ENCODE measurements around the gene F13A1.

Gene F13A1

GRCh38 chr6:6202886-6203285 is 117.6 kb downstream of the F13A1 start:
- H3K9me3 ChIP-seq (ENCODE audit: low read length) = no peaks in the 10 kb centered on the region
- H2AFZ ChIP-seq (ENCODE audit: low read length) = no peak overlapping the region
- H3K4me1 ChIP-seq (ENCODE audit: insufficient read depth, low read length, severe bottlenecking) = no peaks in the 10 kb centered on the region
- no peaks in the 10 kb centered on the region for H3K9me2 ChIP-seq (ENCODE audit: low read depth, low read length)
- no peak overlapping the region for H3K4me3 ChIP-seq (ENCODE audit: low read depth, low read length, poor library complexity, severe bottlenecking)
- H3K4me2 ChIP-seq (ENCODE audit: low read length) = no peak overlapping the region
- H3F3A ChIP-seq (ENCODE audit: insufficient read depth, low read length) = no peaks in the 10 kb centered on the region
- no peaks in the 10 kb centered on the region for H3K27me3 ChIP-seq (ENCODE audit: insufficient read depth, low read length)
- no peak overlapping the region for H3K9ac ChIP-seq (ENCODE audit: low read length)
- TF ChIP-seq, protein P1, sequence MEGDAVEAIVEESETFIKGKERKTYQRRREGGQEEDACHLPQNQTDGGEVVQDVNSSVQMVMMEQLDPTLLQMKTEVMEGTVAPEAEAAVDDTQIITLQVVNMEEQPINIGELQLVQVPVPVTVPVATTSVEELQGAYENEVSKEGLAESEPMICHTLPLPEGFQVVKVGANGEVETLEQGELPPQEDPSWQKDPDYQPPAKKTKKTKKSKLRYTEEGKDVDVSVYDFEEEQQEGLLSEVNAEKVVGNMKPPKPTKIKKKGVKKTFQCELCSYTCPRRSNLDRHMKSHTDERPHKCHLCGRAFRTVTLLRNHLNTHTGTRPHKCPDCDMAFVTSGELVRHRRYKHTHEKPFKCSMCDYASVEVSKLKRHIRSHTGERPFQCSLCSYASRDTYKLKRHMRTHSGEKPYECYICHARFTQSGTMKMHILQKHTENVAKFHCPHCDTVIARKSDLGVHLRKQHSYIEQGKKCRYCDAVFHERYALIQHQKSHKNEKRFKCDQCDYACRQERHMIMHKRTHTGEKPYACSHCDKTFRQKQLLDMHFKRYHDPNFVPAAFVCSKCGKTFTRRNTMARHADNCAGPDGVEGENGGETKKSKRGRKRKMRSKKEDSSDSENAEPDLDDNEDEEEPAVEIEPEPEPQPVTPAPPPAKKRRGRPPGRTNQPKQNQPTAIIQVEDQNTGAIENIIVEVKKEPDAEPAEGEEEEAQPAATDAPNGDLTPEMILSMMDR (IDR thresholded peaks at IDR 0.05; ENCODE audit: low read length) = no peak
- no peak for TF ChIP-seq EZH2 (IDR thresholded peaks at IDR 0.05; ENCODE audit: borderline replicate concordance, low read length)
- no peak overlapping the region for H3K27ac ChIP-seq (ENCODE audit: low read depth, low read length, poor library complexity, severe bottlenecking)
- no peaks in the 10 kb centered on the region for H3K36me3 ChIP-seq (ENCODE audit: insufficient read depth, low read length)
- H3K79me2 ChIP-seq (ENCODE audit: insufficient read depth, low read length) = no peaks in the 10 kb centered on the region
- H4K20me1 ChIP-seq (ENCODE audit: insufficient read depth, low read length) = no peaks in the 10 kb centered on the region

DNA sequence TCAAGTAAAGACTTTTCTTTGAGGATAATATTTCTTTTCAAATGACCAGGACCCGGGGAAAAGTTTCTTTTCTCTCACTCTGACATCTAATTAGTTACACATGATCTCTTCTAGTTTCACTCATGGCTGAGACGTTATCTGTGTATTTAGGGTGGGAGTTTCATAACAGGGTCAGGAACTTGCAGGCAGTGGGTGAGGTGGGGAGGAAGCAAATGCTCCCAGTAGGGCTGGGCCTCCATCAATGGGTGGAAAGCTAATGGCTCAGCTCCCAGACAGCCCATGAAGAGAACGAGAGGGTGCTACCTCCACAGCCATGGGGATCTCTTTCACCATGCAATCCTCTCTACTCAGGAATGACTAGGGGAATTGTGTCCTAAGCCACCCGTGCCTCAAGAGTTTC is 119.3 kb downstream of the F13A1 start:
- H3K79me2 ChIP-seq (ENCODE audit: insufficient read depth, low read length) = no peaks in the 10 kb centered on the region
- no peaks in the 10 kb centered on the region for H3K36me3 ChIP-seq (ENCODE audit: insufficient read depth, low read length)
- no peak overlapping the region for H3K27ac ChIP-seq (ENCODE audit: low read depth, low read length, poor library complexity, severe bottlenecking)
- no peak overlapping the region for H3K9ac ChIP-seq (ENCODE audit: low read length)
- H3K4me2 ChIP-seq (ENCODE audit: low read length) = no peak overlapping the region
- no peak overlapping the region for H2AFZ ChIP-seq (ENCODE audit: low read length)
- H3K4me3 ChIP-seq (ENCODE audit: low read depth, low read length, poor library complexity, severe bottlenecking) = no peak overlapping the region
- no peaks in the 10 kb centered on the region for H3K9me2 ChIP-seq (ENCODE audit: low read depth, low read length)
- H3K4me1 ChIP-seq (ENCODE audit: insufficient read depth, low read length, severe bottlenecking) = no peaks in the 10 kb centered on the region
- no peaks in the 10 kb centered on the region for H3K27me3 ChIP-seq (ENCODE audit: insufficient read depth, low read length)
- no peaks in the 10 kb centered on the region for H4K20me1 ChIP-seq (ENCODE audit: insufficient read depth, low read length)
- no peak for TF ChIP-seq EZH2 (IDR thresholded peaks at IDR 0.05; ENCODE audit: borderline replicate concordance, low read length)
- TF ChIP-seq, protein P1 (IDR thresholded peaks at IDR 0.05; ENCODE audit: low read length) = no peak
- no peaks in the 10 kb centered on the region for H3F3A ChIP-seq (ENCODE audit: insufficient read depth, low read length)
- H3K9me3 ChIP-seq (ENCODE audit: low read length) = no peaks in the 10 kb centered on the region

GRCh38 chr6:6199678-6200077 is 120.8 kb downstream of the F13A1 start:
- no peak for TF ChIP-seq EZH2 (IDR thresholded peaks at IDR 0.05; ENCODE audit: borderline replicate concordance, low read length)
- TF ChIP-seq, protein P1 (IDR thresholded peaks at IDR 0.05; ENCODE audit: low read length) = no peak
- Histone ChIP-seq H3K4me3 (ENCODE audit: low read depth, low read length, poor library complexity, severe bottlenecking) (no peak overlapping the region), H2AFZ (ENCODE audit: low read length) (no peak overlapping the region), H3K9me2 (ENCODE audit: low read depth, low read length) (no peaks in the 10 kb centered on the region), H4K20me1 (ENCODE audit: insufficient read depth, low read length) (no peaks in the 10 kb centered on the region), H3K79me2 (ENCODE audit: insufficient read depth, low read length) (no peaks in the 10 kb centered on the region), H3K9me3 (ENCODE audit: low read length) (no peaks in the 10 kb centered on the region), H3K9ac (ENCODE audit: low read length) (no peak overlapping the region), H3F3A (ENCODE audit: insufficient read depth, low read length) (no peaks in the 10 kb centered on the region), H3K36me3 (ENCODE audit: insufficient read depth, low read length) (no peaks in the 10 kb centered on the region), H3K27ac (ENCODE audit: low read depth, low read length, poor library complexity, severe bottlenecking) (no peak overlapping the region), H3K27me3 (ENCODE audit: insufficient read depth, low read length) (no peaks in the 10 kb centered on the region), H3K4me2 (ENCODE audit: low read length) (no peak overlapping the region), H3K4me1 (ENCODE audit: insufficient read depth, low read length, severe bottlenecking) (no peaks in the 10 kb centered on the region)

Measured in OCI-LY1 (cell line).